SU-DHL-6 (cell line): ENCODE results near the gene PTGER4.

Experiments used
- H2AFZ ChIP-seq: fragments of 200-600 bp; sonication (generic); 2 replicates; pipeline ENCODE4 v1.6.1; 2014; ENCODE audit warnings: low read depth, mild to moderate bottlenecking, moderate library complexity, mixed read lengths, antibody characterized with exemption, low read length; ENCODE audit not compliant: severe bottlenecking
- H3F3A ChIP-seq: fragments of 200-600 bp; shearing (Covaris generic); 2 replicates; pipeline ENCODE4 v1.6.0; 2016; ENCODE audit warnings: antibody characterized with exemption, mild to moderate bottlenecking; ENCODE audit not compliant: insufficient read depth
- H3K27ac ChIP-seq: fragments of 200-600 bp; sonication (generic); 2 replicates; pipeline ENCODE4 v1.5.1; 2016; ENCODE audit warnings: low read depth, mild to moderate bottlenecking, low read length, moderate library complexity, mixed read lengths
- H3K27me3 ChIP-seq: fragments of 200-600 bp; sonication (generic), shearing (Covaris generic); 2 replicates; pipeline ENCODE4 v1.6.0; 2014; ENCODE audit warnings: mild to moderate bottlenecking, low read length
- H3K36me3 ChIP-seq: fragments of 200-600 bp; sonication (generic); 2 replicates; pipeline ENCODE4 v1.6.1; 2014; ENCODE audit warnings: mild to moderate bottlenecking, low read length, mixed read lengths
- H3K4me2 ChIP-seq: fragments of 300-600, 200-600 bp; shearing (Covaris generic), sonication (generic); 2 replicates; pipeline ENCODE4 v1.6.0; 2014; ENCODE audit warnings: low read length, low read depth, mild to moderate bottlenecking; ENCODE audit not compliant: poor library complexity, severe bottlenecking
- H3K4me3 ChIP-seq: fragments of 200-600 bp; sonication (generic); 2 replicates; pipeline ENCODE4 v1.5.1; 2014; ENCODE audit warnings: antibody characterized with exemption, low read length, mild to moderate bottlenecking, mixed read lengths; ENCODE audit not compliant: insufficient read depth, poor library complexity, severe bottlenecking
- H3K79me2 ChIP-seq: fragments of 200-600 bp; sonication (generic); 2 replicates; pipeline ENCODE4 v1.6.1; 2014; ENCODE audit warnings: mild to moderate bottlenecking, low read length, moderate library complexity; ENCODE audit not compliant: insufficient read depth
- H3K9ac ChIP-seq: fragments of 200-600 bp; sonication (generic); 2 replicates; pipeline ENCODE4 v1.7.0; 2014; ENCODE audit warnings: mild to moderate bottlenecking, low read length
- H3K9me2 ChIP-seq: fragments of 200-600 bp; sonication (generic); replicated peaks from 2 replicates; pipeline ENCODE4 v1.6.1; 2014; ENCODE audit warnings: low read length; ENCODE audit not compliant: insufficient read depth
- H3K9me3 ChIP-seq: fragments of 200-600 bp; sonication (generic); 2 replicates; pipeline ENCODE4 v1.6.1; 2014; ENCODE audit warnings: low read length, mixed read lengths; ENCODE audit not compliant: insufficient read depth
- H4K20me1 ChIP-seq: fragments of 200-600 bp; sonication (generic); 2 replicates; pipeline ENCODE4 v1.6.1; 2014; ENCODE audit warnings: low read depth, mild to moderate bottlenecking, antibody characterized with exemption, low read length, moderate library complexity, mixed read lengths
- CTCF ChIP-seq: fragments of 200-600 bp; sonication (generic); IDR thresholded peaks from one replicate; pipeline ENCODE4 v1.5.1; 2017; ENCODE audit warnings: antibody characterized with exemption, mild to moderate bottlenecking, low read length, moderate library complexity; ENCODE audit not compliant: insufficient read depth, poor library complexity, severe bottlenecking
- EZH2phosphoT487 ChIP-seq: fragments of 200-600 bp; sonication (generic), shearing (Covaris generic); conservative IDR thresholded peaks from 2 replicates; pipeline ENCODE4 v1.6.1; 2018; ENCODE audit warnings: mild to moderate bottlenecking, antibody characterized with exemption, low read length, moderate library complexity, mixed read lengths

PTGER4 gene

GRCh38 chr5:40716000-40716399 lies 36.3 kb downstream of the PTGER4 start:
- Histone ChIP-seq H3K36me3 (peaks cover 9% of the 10 kb centered on the region), H3K4me2 (no peak overlapping the region), H3K9me2 (no peaks in the 10 kb centered on the region), H3F3A (peaks cover 2% of the 10 kb centered on the region; the same call in 1 of the 2 replicates), H3K27ac (no peak overlapping the region), H2AFZ (no peak overlapping the region), H3K27me3 (no peaks in the 10 kb centered on the region), H3K79me2 (no peaks in the 10 kb centered on the region), H3K9me3 (no peaks in the 10 kb centered on the region), H3K9ac (no peak overlapping the region), H3K4me3 (no peak overlapping the region), H4K20me1 (no peaks in the 10 kb centered on the region)
- TF ChIP-seq CTCF (no peak), EZH2phosphoT487 (no peak)

- no peak overlapping the region for H3K9ac ChIP-seq
- no peak overlapping the region for H3K27ac ChIP-seq
- H2AFZ ChIP-seq, result no peak overlapping the region
- H4K20me1 ChIP-seq, result no peaks in the 10 kb centered on the region
- no peaks in the 10 kb centered on the region for H3K9me3 ChIP-seq
- peaks cover 10% of the 10 kb centered on the region for H3K36me3 ChIP-seq
- H3K9me2 ChIP-seq, result no peaks in the 10 kb centered on the region
- no peaks in the 10 kb centered on the region for H3K79me2 ChIP-seq
- H3K4me2 ChIP-seq, result no peak overlapping the region
- no peaks in the 10 kb centered on the region for H3K27me3 ChIP-seq
- peaks cover 2% of the 10 kb centered on the region; the same call in 1 of the 2 replicates for H3F3A ChIP-seq
- no peak for TF ChIP-seq EZH2phosphoT487
- no peak for TF ChIP-seq CTCF
- no peak overlapping the region for H3K4me3 ChIP-seq
Observed at GRCh38 chr5:40716590-40716989, 36.9 kb downstream of the PTGER4 start.

- H3K9ac ChIP-seq, result no peak overlapping the region
- H3K9me3 ChIP-seq, result no peaks in the 10 kb centered on the region
- no peaks in the 10 kb centered on the region for H3K79me2 ChIP-seq
- TF ChIP-seq EZH2phosphoT487, result no peak
- no peak for TF ChIP-seq CTCF
- peaks cover 2% of the 10 kb centered on the region; the same call in 1 of the 2 replicates for H3F3A ChIP-seq
- no peak overlapping the region for H3K4me3 ChIP-seq
- no peak overlapping the region for H3K27ac ChIP-seq
- H2AFZ ChIP-seq, result no peak overlapping the region
- no peaks in the 10 kb centered on the region for H4K20me1 ChIP-seq
- no peaks in the 10 kb centered on the region for H3K27me3 ChIP-seq
- no peak overlapping the region for H3K4me2 ChIP-seq
- no peaks in the 10 kb centered on the region for H3K9me2 ChIP-seq
- peaks cover 10% of the 10 kb centered on the region for H3K36me3 ChIP-seq
Observed at GRCh38 chr5:40717281-40717680, 37.6 kb downstream of the PTGER4 start.
